RWPE1 (cell line): ENCODE results near the gene DOCK1.

Source experiments
- CTCF ChIA-PET: fragments of 350-600 bp; sonication (Branson Sonifier 250); formaldehyde crosslinking; extraction: SDS; loops from one replicate; lab custom pipeline; 2021; lab: Yijun Ruan, JAX
- POLR2A ChIA-PET: fragments of 400-600 bp; formaldehyde crosslinking; extraction: SDS; loops from one replicate; lab custom pipeline; 2020; ENCODE audit warnings: antibody characterized with exemption; ENCODE audit not compliant: low non-redundant PET; lab: Yijun Ruan, JAX
- DNase-seq: peaks from one replicate; pipeline ENCODE4 v3.0.0; 2012; ENCODE audit warnings: low spot score
- H3K27ac ChIP-seq: fragments of 450-650 bp; 2 replicates; pipeline ENCODE4 v1.5.1; 2017
- CTCF ChIP-seq: fragments of 450-650 bp; conservative IDR thresholded peaks from 2 replicates; pipeline ENCODE4 v1.5.1; 2017; ENCODE audit warnings: low read depth, mild to moderate bottlenecking

Gene DOCK1

GRCh38 chr10:127372361-127372760 lies 467.1 kb downstream of the DOCK1 start:
- no peak for DNase-seq
- CTCF ChIA-PET: interaction anchor here (0.6 kb wide), 1 partner anchor 17 kb away, joined by 4 read pairs; no protein-coding TSS in a partner anchor
- TF ChIP-seq CTCF: no peak
- H3K27ac ChIP-seq: no peak overlapping the region
- POLR2A ChIA-PET: no interaction called here

GRCh38 chr10:127374074-127374680 lies 468.9 kb downstream of the DOCK1 start:
- no peak for TF ChIP-seq CTCF
- ChIA-PET CTCF (interaction anchor here (0.8 kb wide), 1 partner anchor 21 kb away, joined by 3 read pairs; no protein-coding TSS in a partner anchor), POLR2A (no interaction called here)
- no peak for DNase-seq
- H3K27ac ChIP-seq: no peak overlapping the region

- ChIA-PET CTCF (no interaction called here), POLR2A (no interaction called here)
- TF ChIP-seq CTCF: no peak
- no peak for DNase-seq
- no peak overlapping the region for H3K27ac ChIP-seq
Observed at GRCh38 chr10:127374901-127375300, 469.7 kb downstream of the DOCK1 start.

GRCh38 chr10:127375461-127375860 lies 470.2 kb downstream of the DOCK1 start:
- TF ChIP-seq CTCF: no peak
- ChIA-PET POLR2A (no interaction called here), CTCF (no interaction called here)
- H3K27ac ChIP-seq: no peak overlapping the region
- no peak for DNase-seq

- POLR2A ChIA-PET: interaction anchor here (0.6 kb wide), 1 partner anchor 46 kb away, joined by 3 read pairs; no protein-coding TSS in a partner anchor
Observed at GRCh38 chr10:127376071-127376470, 470.8 kb downstream of the DOCK1 start.

GRCh38 chr10:127378628-127379027 lies 473.4 kb downstream of the DOCK1 start:
- CTCF ChIA-PET: no interaction called here
- POLR2A ChIA-PET: no interaction called here
- DNase-seq: no peak

More at GRCh38 chr10:127376071-127376470, 470.8 kb downstream of the DOCK1 start:
- H3K27ac ChIP-seq: no peak overlapping the region
- CTCF ChIA-PET: no interaction called here
- no peak for TF ChIP-seq CTCF
- no peak for DNase-seq

More at GRCh38 chr10:127378628-127379027, 473.4 kb downstream of the DOCK1 start:
- TF ChIP-seq CTCF: no peak
- H3K27ac ChIP-seq: no peak overlapping the region
